Epithelial cell of proximal tubule (primary cell): ENCODE measurements around the gene RUNX2. TPM values are rescaled to one million over a fixed set of nuclear protein-coding genes. Genes with fewer than 3 reads are reported as not detected.
A peak's percentile ranks its signal among the peaks of the same experiment; 100 is the strongest.

Source experiments
- DNase-seq: peaks from one replicate; pipeline ENCODE4 v3.0.0-alpha.2; 2011; ENCODE audit warnings: low read depth
- H3K4me3 ChIP-seq: 2 replicates; pipeline ENCODE4 v1.5.1; 2011; ENCODE audit warnings: low read depth, mild to moderate bottlenecking, low read length
- CTCF ChIP-seq: conservative IDR thresholded peaks from 2 replicates; pipeline ENCODE4 v1.5.1; 2012; ENCODE audit warnings: low read depth, mild to moderate bottlenecking, low read length
- total RNA-seq: library from RNA; depleted of rRNA; stranded (reverse); fragments of >200 nt; gene quantifications from 2 replicates; pipeline ENCODE4 v1.2.3, GENCODE V29; 2015

RUNX2 gene
- total RNA-seq, 1 donor from 2014 or later, result 13.1 TPM

DNA sequence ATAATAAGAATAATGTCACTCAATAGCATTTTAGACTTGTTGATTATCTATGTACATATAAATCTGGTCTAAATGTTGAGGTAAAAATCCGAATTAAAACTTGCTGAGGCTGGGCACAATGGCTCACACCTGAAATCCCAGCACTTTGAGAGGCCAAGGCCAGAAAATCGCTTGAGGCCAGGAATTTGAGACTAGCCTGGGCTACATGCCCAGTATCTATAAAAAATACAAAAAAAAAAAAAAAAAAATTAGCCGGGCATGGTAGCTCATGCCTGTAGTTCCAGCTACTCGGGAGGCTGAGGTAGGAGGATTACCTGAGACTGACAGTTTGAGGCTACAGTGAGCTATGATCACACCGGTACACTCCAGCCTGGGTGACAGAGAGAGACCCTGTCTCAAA lies 83.8 kb downstream of the RUNX2 start:
- no peak overlapping the region for H3K4me3 ChIP-seq
- TF ChIP-seq CTCF, result no peak
- no peak for DNase-seq

DNA sequence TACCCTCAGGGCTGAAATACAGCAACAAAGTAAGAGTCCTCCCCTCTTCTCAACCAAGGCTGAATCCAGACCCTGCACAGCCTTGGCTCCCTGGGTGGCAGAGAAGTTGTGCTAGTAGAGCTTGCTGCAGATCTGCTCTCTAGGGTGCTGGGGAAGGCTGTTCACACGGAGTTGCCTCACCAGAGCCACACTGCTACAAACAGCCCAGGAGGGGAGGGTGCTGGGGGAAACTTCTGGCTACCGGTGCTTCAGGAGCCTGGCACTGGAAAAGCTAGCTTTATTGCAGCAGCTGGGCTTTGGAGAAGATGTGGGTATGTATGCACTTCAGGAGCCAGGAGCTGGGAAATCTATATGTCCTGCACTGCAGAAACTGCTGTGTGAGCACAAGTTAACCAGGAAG lies 87.2 kb downstream of the RUNX2 start:
- TF ChIP-seq CTCF, result no peak
- no peak for DNase-seq
- H3K4me3 ChIP-seq, result no peak overlapping the region

GRCh38 chr6:45415788-45416518 lies 87.8 kb downstream of the RUNX2 start:
- no peak overlapping the region for H3K4me3 ChIP-seq
- no peak for DNase-seq
- TF ChIP-seq CTCF, result no peak

GRCh38 chr6:45416700-45417099 lies 88.6 kb downstream of the RUNX2 start:
- DNase-seq, result no peak
- no peak for TF ChIP-seq CTCF
- H3K4me3 ChIP-seq, result no peak overlapping the region

GRCh38 chr6:45417436-45417835 lies 89.3 kb downstream of the RUNX2 start:
- no peak for DNase-seq
- H3K4me3 ChIP-seq, result no peak overlapping the region
- no peak for TF ChIP-seq CTCF

- TF ChIP-seq CTCF, result peak; percentile 52
- H3K4me3 ChIP-seq, result peak overlapping the region; percentile 85
- DNase-seq, result no peak
These were observed 91.5 kb downstream of the RUNX2 start for GRCh38 chr6:45419571-45420082.

DNA sequence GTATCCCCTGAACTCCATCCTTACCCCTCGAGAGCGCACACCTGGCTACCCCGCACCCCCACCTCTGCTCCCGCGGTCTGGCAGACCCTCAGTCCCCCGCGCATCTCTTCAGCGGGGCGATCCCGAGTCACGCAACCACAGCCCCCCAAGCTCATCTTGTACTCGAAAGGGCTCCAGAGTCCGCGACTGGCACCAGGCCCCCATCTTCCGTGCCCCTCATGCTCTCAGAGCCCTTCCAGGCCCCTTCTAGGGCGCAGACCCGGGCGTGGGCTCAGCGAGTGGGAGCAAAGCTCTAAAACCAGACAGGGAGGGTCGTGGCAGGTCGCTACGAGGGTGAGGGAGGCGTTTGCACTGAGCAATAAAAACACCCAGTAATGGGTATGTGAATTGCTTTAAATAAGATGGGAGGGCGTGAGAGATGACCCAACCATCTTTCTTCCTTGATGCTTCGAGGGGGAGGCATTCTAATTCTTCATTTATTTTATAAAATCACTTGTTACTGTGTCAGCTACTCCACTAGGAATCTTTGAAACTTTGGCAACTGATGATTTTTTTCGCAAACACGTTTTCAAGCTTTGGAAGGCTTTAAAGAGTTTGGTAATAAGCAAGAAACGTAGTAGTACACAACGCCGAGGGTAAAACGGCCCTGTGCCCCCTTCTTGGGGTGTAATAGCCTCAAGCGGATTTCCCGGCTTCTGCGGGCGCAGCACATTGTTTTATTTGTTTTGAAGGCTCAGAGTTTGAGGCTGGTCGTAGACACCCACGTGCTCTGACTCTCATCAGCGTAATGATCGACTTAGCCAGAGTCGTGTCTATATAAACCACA lies 92.2 kb downstream of the RUNX2 start:
- DNase-seq, result no peak
- no peak for TF ChIP-seq CTCF
- H3K4me3 ChIP-seq, result peak overlapping the region; percentile 85
